SJSA1 (cell line): ENCODE data around the gene CCT6A. TPM values are rescaled to one million over a fixed set of nuclear protein-coding genes. Genes with fewer than 3 reads are reported as not detected.
"Not testable (repeated sequence)": the region's sequence is repeated elsewhere in the genome, so short reads cannot be mapped to it uniquely, and the experiment has no call there.

Source experiments
- DNase-seq, 2 experiments: peaks; one replicate each; pipeline ENCODE4 v3.0.0-alpha.2; 2015 to 2020; ENCODE audit warnings: low spot score in 2 of 2, low read depth in 1 of 2
- H3K27ac ChIP-seq: fragments of 250-450 bp; sonication (Bioruptor Pico); 2 replicates; pipeline ENCODE4 v1.5.1; 2020; ENCODE audit warnings: mild to moderate bottlenecking, moderate library complexity
- H3K27me3 ChIP-seq: fragments of 250-450 bp; sonication (Bioruptor Pico); replicated peaks from 2 replicates; pipeline ENCODE4 v1.5.1; 2020; ENCODE audit warnings: mild to moderate bottlenecking, moderate library complexity
- H3K36me3 ChIP-seq: fragments of 250-450 bp; sonication (Bioruptor Pico); 2 replicates; pipeline ENCODE4 v1.5.1; 2020; ENCODE audit warnings: mild to moderate bottlenecking
- H3K4me1 ChIP-seq: fragments of 250-450 bp; sonication (Bioruptor Pico); replicated peaks from 2 replicates; pipeline ENCODE4 v1.6.1; 2021; ENCODE audit warnings: mild to moderate bottlenecking
- H3K4me3 ChIP-seq: fragments of 250-450 bp; sonication (Bioruptor Pico); 2 replicates; pipeline ENCODE4 v1.5.1; 2020; ENCODE audit warnings: mild to moderate bottlenecking
- H3K9me3 ChIP-seq: fragments of 250-450 bp; sonication (Bioruptor Pico); replicated peaks from 2 replicates; pipeline ENCODE4 v1.5.1; 2020; ENCODE audit warnings: mild to moderate bottlenecking
- total RNA-seq: library from RNA; depleted of rRNA; stranded (reverse); fragments of >200 nt; shearing (Covaris generic); gene quantifications from 2 replicates; pipeline ENCODE4 v1.2.3, GENCODE V29; 2014

The CCT6A gene
- total RNA-seq, 1 experiment from 2014 or later = 312 TPM

- H3K36me3 ChIP-seq = peaks cover 48% of the 10 kb centered on the region
- H3K27me3 ChIP-seq = not testable (repeated sequence)
Observed at GRCh38 chr7:56066376-56066775, 14.8 kb downstream of the CCT6A start.

GRCh38 chr7:56074371-56074791 is 22.8 kb downstream of the CCT6A start:
- DNase-seq = peak; percentile 68 to 77
- Histone ChIP-seq H3K4me1 (peaks cover 3% of the 10 kb centered on the region), H3K9me3 (no peaks in the 10 kb centered on the region), H3K4me3 (no peak overlapping the region), H3K27me3 (no peaks in the 10 kb centered on the region), H3K27ac (no peak overlapping the region), H3K36me3 (peaks cover 32% of the 10 kb centered on the region)

More at GRCh38 chr7:56066376-56066775, 14.8 kb downstream of the CCT6A start:
- peaks cover 27% of the 10 kb centered on the region for H3K4me1 ChIP-seq
- not testable (repeated sequence) for H3K9me3 ChIP-seq, DNase-seq, H3K4me3 ChIP-seq, H3K27ac ChIP-seq

GRCh38 chr7:56077681-56078080 is 26.1 kb downstream of the CCT6A start:
- H3K4me3 ChIP-seq = no peak overlapping the region
- peaks cover 7% of the 10 kb centered on the region for H3K4me1 ChIP-seq
- no peaks in the 10 kb centered on the region for H3K27me3 ChIP-seq
- no peaks in the 10 kb centered on the region for H3K9me3 ChIP-seq
- H3K27ac ChIP-seq = no peak overlapping the region
- H3K36me3 ChIP-seq = peaks cover 27% of the 10 kb centered on the region
- no peak for DNase-seq

DNA sequence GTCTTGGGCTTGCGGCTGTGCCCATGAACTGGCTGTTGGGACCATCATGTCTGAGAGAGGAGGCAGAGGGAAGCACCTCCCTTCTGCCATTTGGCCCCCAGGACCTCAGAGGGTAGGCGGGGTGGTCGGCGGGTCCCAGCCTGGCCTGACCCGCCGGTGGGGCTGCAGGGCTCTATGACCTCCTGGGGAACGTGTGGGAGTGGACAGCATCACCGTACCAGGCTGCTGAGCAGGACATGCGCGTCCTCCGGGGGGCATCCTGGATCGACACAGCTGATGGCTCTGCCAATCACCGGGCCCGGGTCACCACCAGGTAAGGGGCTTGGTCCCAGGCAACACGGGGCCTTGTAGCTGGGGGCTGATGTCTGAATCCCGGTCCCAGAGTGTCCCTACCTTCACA is 26.6 kb downstream of the CCT6A start:
- H3K9me3 ChIP-seq = no peaks in the 10 kb centered on the region
- H3K4me3 ChIP-seq = no peak overlapping the region
- peaks cover 28% of the 10 kb centered on the region for H3K36me3 ChIP-seq
- H3K27me3 ChIP-seq = no peaks in the 10 kb centered on the region
- peaks cover 7% of the 10 kb centered on the region for H3K4me1 ChIP-seq
- DNase-seq = no peak
- H3K27ac ChIP-seq = no peak overlapping the region

DNA sequence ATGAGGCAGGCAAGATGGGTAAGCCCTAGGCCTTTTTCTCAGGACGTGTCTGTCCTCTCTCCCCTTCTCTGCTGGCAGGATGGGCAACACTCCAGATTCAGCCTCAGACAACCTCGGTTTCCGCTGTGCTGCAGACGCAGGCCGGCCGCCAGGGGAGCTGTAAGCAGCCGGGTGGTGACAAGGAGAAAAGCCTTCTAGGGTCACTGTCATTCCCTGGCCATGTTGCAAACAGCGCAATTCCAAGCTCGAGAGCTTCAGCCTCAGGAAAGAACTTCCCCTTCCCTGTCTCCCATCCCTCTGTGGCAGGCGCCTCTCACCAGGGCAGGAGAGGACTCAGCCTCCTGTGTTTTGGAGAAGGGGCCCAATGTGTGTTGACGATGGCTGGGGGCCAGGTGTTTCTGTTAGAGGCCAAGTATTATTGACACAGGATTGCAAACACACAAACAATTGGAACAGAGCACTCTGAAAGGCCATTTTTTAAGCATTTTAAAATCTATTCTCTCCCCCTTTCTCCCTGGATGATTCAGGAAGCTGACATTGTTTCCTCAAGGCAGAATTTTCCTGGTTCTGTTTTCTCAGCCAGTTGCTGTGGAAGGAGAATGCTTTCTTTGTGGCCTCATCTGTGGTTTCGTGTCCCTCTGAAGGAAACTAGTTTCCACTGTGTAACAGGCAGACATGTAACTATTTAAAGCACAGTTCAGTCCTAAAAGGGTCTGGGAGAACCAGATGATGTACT is 28.1 kb downstream of the CCT6A start:
- H3K27me3 ChIP-seq = no peaks in the 10 kb centered on the region
- peak; percentile 46 to 64 for DNase-seq
- no peak overlapping the region for H3K4me3 ChIP-seq
- H3K4me1 ChIP-seq = peaks cover 7% of the 10 kb centered on the region
- H3K36me3 ChIP-seq = peaks cover 24% of the 10 kb centered on the region
- no peaks in the 10 kb centered on the region for H3K9me3 ChIP-seq
- H3K27ac ChIP-seq = 0 out of 2 replicates have a peak overlapping the region, but pooled peaks have one; percentile 28

- H3K27ac ChIP-seq, H3K27me3 ChIP-seq, H3K9me3 ChIP-seq, DNase-seq, H3K4me1 ChIP-seq, H3K4me3 ChIP-seq: not testable (repeated sequence)
- peaks cover 24% of the 10 kb centered on the region for H3K36me3 ChIP-seq
Observed at GRCh38 chr7:56080726-56081435, 29.3 kb downstream of the CCT6A start.

DNA sequence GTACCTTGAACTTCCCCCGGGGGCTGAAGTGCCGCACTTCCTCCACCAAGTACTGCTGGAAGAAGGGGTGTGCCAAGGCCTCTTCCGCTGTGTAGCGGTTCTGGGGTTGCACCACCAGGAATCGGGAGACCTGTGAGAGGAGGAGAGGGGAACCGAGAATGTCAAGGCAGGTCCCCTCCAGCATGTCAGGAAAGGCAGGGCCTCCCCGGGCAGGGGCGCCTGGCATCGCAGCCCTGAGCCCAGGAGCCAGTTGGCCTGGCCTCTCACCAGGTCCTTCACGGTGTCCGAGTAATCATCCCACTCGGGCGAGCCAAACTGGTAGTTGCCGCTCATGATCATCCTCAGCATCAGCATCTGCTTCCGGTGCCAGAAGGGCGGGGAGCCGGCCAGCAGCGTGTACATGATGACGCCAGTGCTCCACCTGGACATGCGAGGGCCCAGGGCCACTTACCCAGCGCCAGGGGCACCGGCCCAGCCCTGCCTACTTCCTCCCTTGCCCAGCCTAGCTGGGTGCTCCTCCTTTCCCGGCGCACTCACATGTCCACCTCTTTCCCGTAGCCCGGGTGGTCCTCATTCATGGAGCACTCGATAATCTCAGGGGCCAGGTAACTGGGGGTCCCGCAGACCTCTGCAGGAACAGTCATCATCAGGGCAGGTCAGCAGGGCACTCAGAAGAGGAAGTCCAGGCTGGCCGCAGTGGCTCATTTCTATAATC is 30.2 kb downstream of the CCT6A start:
- H3K27ac ChIP-seq = no peak overlapping the region
- H3K9me3 ChIP-seq = no peaks in the 10 kb centered on the region
- no peak overlapping the region for H3K4me3 ChIP-seq
- H3K36me3 ChIP-seq = peaks cover 24% of the 10 kb centered on the region
- H3K27me3 ChIP-seq = no peaks in the 10 kb centered on the region
- DNase-seq = no peak
- peaks cover 7% of the 10 kb centered on the region for H3K4me1 ChIP-seq

DNA sequence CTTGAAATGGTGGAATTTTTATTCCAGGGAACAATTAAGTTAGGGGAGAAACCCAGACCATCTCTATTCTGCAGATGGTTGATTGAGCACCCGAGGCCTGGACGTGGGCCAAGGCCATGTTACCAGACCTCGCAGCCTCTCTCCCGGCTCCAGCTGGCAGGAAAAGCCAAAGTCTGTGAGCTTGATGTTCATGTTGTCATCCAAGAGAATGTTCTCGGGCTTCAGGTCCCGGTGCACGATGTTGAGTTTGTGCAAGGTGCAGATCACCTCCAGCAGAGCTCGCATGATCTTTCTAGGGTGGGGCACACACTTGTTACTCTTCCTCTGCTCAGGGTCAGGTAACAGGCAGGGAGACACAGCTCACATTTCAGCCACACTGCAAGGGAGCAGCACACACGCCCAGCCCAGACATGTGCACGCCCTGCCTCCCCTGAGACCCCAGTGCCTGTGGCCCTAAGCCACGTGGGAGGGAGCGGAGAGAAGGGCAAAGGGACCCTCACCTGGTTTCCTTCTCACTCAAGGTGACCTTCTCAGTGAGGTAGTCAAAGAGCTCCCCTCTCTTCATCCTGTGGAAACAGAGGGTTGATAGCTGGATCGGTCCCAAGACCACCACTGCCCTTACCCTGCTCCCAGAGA is 31.7 kb downstream of the CCT6A start:
- no peak for DNase-seq
- Histone ChIP-seq H3K9me3 (no peaks in the 10 kb centered on the region), H3K27ac (no peak overlapping the region)

GRCh38 chr7:56086761-56087160 is 35.2 kb downstream of the CCT6A start:
- Histone ChIP-seq H3K36me3 (peaks cover 3% of the 10 kb centered on the region; the same call in 1 of the 2 replicates), H3K4me1 (no peaks in the 10 kb centered on the region), H3K27me3 (no peaks in the 10 kb centered on the region), H3K27ac (no peak overlapping the region), H3K4me3 (no peak overlapping the region), H3K9me3 (no peaks in the 10 kb centered on the region)
- no peak for DNase-seq

More for the DNA sequence above, 31.7 kb downstream of the CCT6A start:
- Histone ChIP-seq H3K27me3 (no peaks in the 10 kb centered on the region), H3K4me1 (peaks cover 7% of the 10 kb centered on the region), H3K36me3 (peaks cover 18% of the 10 kb centered on the region), H3K4me3 (no peak overlapping the region)

GRCh38 chr7:56087445-56087844 is 35.9 kb downstream of the CCT6A start:
- Histone ChIP-seq H3K9me3 (no peaks in the 10 kb centered on the region), H3K36me3 (0 out of 2 replicates have a peak, but pooled peaks cover 3% of the 10 kb centered on the region), H3K4me3 (no peak overlapping the region), H3K4me1 (no peaks in the 10 kb centered on the region), H3K27me3 (no peaks in the 10 kb centered on the region), H3K27ac (no peak overlapping the region)
- DNase-seq = no peak

DNA sequence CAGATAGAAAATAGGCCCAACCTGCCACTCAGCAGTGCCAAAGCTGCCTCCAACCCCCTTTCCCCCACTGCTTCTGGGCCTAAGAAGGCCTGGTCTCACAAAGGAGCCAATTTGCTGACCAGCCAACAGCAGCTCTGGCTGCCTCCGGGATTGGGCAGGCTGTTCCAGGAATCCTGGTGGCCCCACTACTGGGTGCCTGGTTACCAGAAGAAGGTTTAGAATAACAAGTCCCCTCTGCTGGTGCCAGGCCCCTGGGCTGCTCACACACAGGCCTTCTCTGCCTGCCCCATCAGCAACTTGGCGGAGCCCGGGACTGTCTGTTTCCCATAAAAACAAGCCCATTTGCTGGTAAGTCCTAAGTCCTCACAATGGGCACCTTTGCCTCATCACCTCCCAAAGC is 40.0 kb downstream of the CCT6A start:
- no peak for DNase-seq
- Histone ChIP-seq H3K4me3 (no peak overlapping the region), H3K4me1 (no peaks in the 10 kb centered on the region), H3K36me3 (no peaks in the 10 kb centered on the region), H3K9me3 (no peaks in the 10 kb centered on the region), H3K27me3 (no peaks in the 10 kb centered on the region), H3K27ac (no peak overlapping the region)

DNA sequence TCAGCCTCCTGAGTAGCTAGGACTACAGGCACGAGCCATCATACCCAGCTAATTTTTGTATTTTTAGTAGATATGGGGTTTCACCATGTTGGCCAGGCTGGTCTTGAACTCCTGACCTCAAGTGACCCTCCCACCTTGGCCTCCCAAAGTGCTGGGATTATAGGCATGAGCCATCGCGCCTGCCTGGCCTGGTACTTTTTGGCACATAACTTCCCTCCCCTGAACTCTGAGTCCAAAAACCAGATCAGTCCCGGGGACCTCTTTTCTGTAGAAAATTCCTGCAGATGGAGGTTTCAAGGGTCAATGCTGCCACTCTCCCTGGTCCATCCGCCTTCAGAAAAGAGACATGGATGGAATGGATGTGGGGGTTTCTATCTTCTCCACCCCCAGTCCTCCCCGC is 40.8 kb downstream of the CCT6A start:
- H3K27me3 ChIP-seq, H3K4me3 ChIP-seq, H3K4me1 ChIP-seq, DNase-seq, H3K9me3 ChIP-seq, H3K27ac ChIP-seq, H3K36me3 ChIP-seq: not testable (repeated sequence)

GRCh38 chr7:56092789-56093531 is 41.4 kb downstream of the CCT6A start, which contains the start of gene PHKG1:
Gene PHKG1, minus strand, starts transcription at chr7:56092952. Its CDS starts 4,011 bp downstream, at chr7:56088941.
- DNase-seq = peak; percentile 26 to 67
- H3K9me3 ChIP-seq = no peaks in the 10 kb centered on the region
- no peak within 1 kb of the TSS for H3K27ac ChIP-seq
- peaks cover 4% of the 10 kb centered on the region for H3K4me1 ChIP-seq
- no peak within 1 kb of the TSS for H3K4me3 ChIP-seq
- H3K36me3 ChIP-seq = peaks cover 7% of the 10 kb centered on the region; the same call in 1 of the 2 replicates
- H3K27me3 ChIP-seq = no peaks in the 10 kb centered on the region
